ENCODE results near the gene PLPP2. TPM values are rescaled to one million over a fixed set of nuclear protein-coding genes. Genes with fewer than 3 reads are reported as not detected.

The PLPP2 gene
- total and polyA plus RNA-seq, 2 donors (not counting 1 experiment from before 2014, with no cell fraction given) = 1.8 to 26.6 TPM

GRCh38 chr19:287381-287871, 3.8 kb downstream of the PLPP2 start:
- no peak overlapping the region for H3K9ac ChIP-seq (ENCODE audit: insufficient read depth, low read length)
- no peak for DNase-seq (ENCODE audit: low read depth in 2 of 2)
- H3K4me3 ChIP-seq (replicated peaks in 1 of 4; ENCODE audit: control extremely low read depth in 1 of 4, insufficient read depth in 1 of 4, low read depth in 3 of 4, low read length in 4 of 4) = no peak overlapping the region
- H3K36me3 ChIP-seq (ENCODE audit: control insufficient read depth, insufficient read depth, low read length) = no peaks in the 10 kb centered on the region
- no peaks in the 10 kb centered on the region for H3K4me1 ChIP-seq (ENCODE audit: control insufficient read depth, extremely low read depth, insufficient read depth, low read length)
- no peak overlapping the region for H2AFZ ChIP-seq (ENCODE audit: low read length)
- H3K27me3 ChIP-seq (ENCODE audit: control insufficient read depth, insufficient read depth, low read length) = peaks cover 8% of the 10 kb centered on the region
- no peak overlapping the region for H3K27ac ChIP-seq (ENCODE audit: insufficient read depth, low read length)
- H4K20me1 ChIP-seq (ENCODE audit: control insufficient read depth, extremely low read depth, insufficient read depth, low read length) = no peaks in the 10 kb centered on the region
- H3K4me2 ChIP-seq (ENCODE audit: extremely low read depth, insufficient read depth, low read length) = no peak overlapping the region
- H3K79me2 ChIP-seq (ENCODE audit: control insufficient read depth, insufficient read depth, low read length) = no peaks in the 10 kb centered on the region
- TF ChIP-seq, protein P1, sequence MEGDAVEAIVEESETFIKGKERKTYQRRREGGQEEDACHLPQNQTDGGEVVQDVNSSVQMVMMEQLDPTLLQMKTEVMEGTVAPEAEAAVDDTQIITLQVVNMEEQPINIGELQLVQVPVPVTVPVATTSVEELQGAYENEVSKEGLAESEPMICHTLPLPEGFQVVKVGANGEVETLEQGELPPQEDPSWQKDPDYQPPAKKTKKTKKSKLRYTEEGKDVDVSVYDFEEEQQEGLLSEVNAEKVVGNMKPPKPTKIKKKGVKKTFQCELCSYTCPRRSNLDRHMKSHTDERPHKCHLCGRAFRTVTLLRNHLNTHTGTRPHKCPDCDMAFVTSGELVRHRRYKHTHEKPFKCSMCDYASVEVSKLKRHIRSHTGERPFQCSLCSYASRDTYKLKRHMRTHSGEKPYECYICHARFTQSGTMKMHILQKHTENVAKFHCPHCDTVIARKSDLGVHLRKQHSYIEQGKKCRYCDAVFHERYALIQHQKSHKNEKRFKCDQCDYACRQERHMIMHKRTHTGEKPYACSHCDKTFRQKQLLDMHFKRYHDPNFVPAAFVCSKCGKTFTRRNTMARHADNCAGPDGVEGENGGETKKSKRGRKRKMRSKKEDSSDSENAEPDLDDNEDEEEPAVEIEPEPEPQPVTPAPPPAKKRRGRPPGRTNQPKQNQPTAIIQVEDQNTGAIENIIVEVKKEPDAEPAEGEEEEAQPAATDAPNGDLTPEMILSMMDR (conservative IDR thresholded peaks at IDR 0.05 in 1 of 2, IDR thresholded peaks at IDR 0.05 in 1 of 2; ENCODE audit: low read depth in 1 of 2, low read length in 2 of 2) = no peak
- TF ChIP-seq EZH2 (IDR thresholded peaks at IDR 0.05; ENCODE audit: low read length, missing control alignments) = no peak
- H3K9me3 ChIP-seq (ENCODE audit: control insufficient read depth, insufficient read depth, low read depth, low read length) = no peaks in the 10 kb centered on the region

GRCh38 chr19:283395-283794, 7.8 kb downstream of the PLPP2 start:
- no peaks in the 10 kb centered on the region for H3K9me3 ChIP-seq (ENCODE audit: control insufficient read depth, insufficient read depth, low read depth, low read length)
- TF ChIP-seq, protein P1 (conservative IDR thresholded peaks at IDR 0.05 in 1 of 2, IDR thresholded peaks at IDR 0.05 in 1 of 2; ENCODE audit: low read depth in 1 of 2, low read length in 2 of 2) = no peak
- TF ChIP-seq EZH2 (IDR thresholded peaks at IDR 0.05; ENCODE audit: low read length, missing control alignments) = no peak
- H3K4me2 ChIP-seq (ENCODE audit: extremely low read depth, insufficient read depth, low read length) = no peak overlapping the region
- no peak overlapping the region for H2AFZ ChIP-seq (ENCODE audit: low read length)
- H3K4me3 ChIP-seq (replicated peaks in 1 of 4; ENCODE audit: control extremely low read depth in 1 of 4, insufficient read depth in 1 of 4, low read depth in 3 of 4, low read length in 4 of 4) = no peak overlapping the region
- no peak for DNase-seq (ENCODE audit: low read depth in 2 of 2)
- H3K36me3 ChIP-seq (ENCODE audit: control insufficient read depth, insufficient read depth, low read length) = no peaks in the 10 kb centered on the region
- H3K4me1 ChIP-seq (ENCODE audit: control insufficient read depth, extremely low read depth, insufficient read depth, low read length) = no peaks in the 10 kb centered on the region
- H3K79me2 ChIP-seq (ENCODE audit: control insufficient read depth, insufficient read depth, low read length) = no peaks in the 10 kb centered on the region
- no peaks in the 10 kb centered on the region for H3K27me3 ChIP-seq (ENCODE audit: control insufficient read depth, insufficient read depth, low read length)
- H3K27ac ChIP-seq (ENCODE audit: insufficient read depth, low read length) = no peak overlapping the region
- H4K20me1 ChIP-seq (ENCODE audit: control insufficient read depth, extremely low read depth, insufficient read depth, low read length) = no peaks in the 10 kb centered on the region
- H3K9ac ChIP-seq (ENCODE audit: insufficient read depth, low read length) = no peak overlapping the region

DNA sequence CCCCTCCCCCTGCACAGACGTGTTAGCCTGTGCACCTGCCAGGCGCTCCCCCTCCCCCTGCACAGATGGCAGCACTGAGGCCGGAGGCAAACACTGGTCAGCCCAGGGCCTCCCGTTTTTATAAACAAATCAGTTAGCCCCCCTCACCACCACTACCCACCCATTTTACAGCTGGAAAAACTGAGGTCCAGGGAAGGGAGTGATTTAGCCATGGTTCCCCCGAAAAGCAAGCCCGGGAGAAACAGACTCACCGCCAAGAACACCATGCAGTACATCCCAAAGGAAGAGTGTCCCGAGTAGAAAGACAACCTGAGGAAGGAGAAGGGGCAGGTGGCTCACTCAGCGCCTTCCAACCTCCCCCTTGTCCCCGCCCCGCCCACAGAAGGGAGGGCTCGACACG, 8.7 kb downstream of the PLPP2 start:
- Histone ChIP-seq H3K4me2 (ENCODE audit: extremely low read depth, insufficient read depth, low read length) (no peak overlapping the region), H3K4me3 (replicated peaks in 1 of 4; ENCODE audit: control extremely low read depth in 1 of 4, insufficient read depth in 1 of 4, low read depth in 3 of 4, low read length in 4 of 4) (no peak overlapping the region), H4K20me1 (ENCODE audit: control insufficient read depth, extremely low read depth, insufficient read depth, low read length) (no peaks in the 10 kb centered on the region), H3K79me2 (ENCODE audit: control insufficient read depth, insufficient read depth, low read length) (no peaks in the 10 kb centered on the region), H3K4me1 (ENCODE audit: control insufficient read depth, extremely low read depth, insufficient read depth, low read length) (no peaks in the 10 kb centered on the region), H3K36me3 (ENCODE audit: control insufficient read depth, insufficient read depth, low read length) (no peaks in the 10 kb centered on the region), H3K27me3 (ENCODE audit: control insufficient read depth, insufficient read depth, low read length) (no peaks in the 10 kb centered on the region), H3K27ac (ENCODE audit: insufficient read depth, low read length) (no peak overlapping the region), H3K9ac (ENCODE audit: insufficient read depth, low read length) (no peak overlapping the region), H3K9me3 (ENCODE audit: control insufficient read depth, insufficient read depth, low read depth, low read length) (no peaks in the 10 kb centered on the region), H2AFZ (ENCODE audit: low read length) (no peak overlapping the region)
- no peak for DNase-seq (ENCODE audit: low read depth in 2 of 2)
- no peak for TF ChIP-seq EZH2 (IDR thresholded peaks at IDR 0.05; ENCODE audit: low read length, missing control alignments)
- TF ChIP-seq, protein P1 (conservative IDR thresholded peaks at IDR 0.05 in 1 of 2, IDR thresholded peaks at IDR 0.05 in 1 of 2; ENCODE audit: low read depth in 1 of 2, low read length in 2 of 2) = no peak

All from fibroblast of lung (primary cell).